ENCODE measurements around the gene CPNE2. TPM values are rescaled to one million over a fixed set of nuclear protein-coding genes. Genes with fewer than 3 reads are reported as not detected.
"Not testable (repeated sequence)": the region's sequence is repeated elsewhere in the genome, so short reads cannot be mapped to it uniquely, and the experiment has no call there.

Gene CPNE2
- 54.7 TPM for polyA plus RNA-seq (2013, experiment 1 of 2; ENCODE audit: insufficient read length)
- polyA plus RNA-seq (2013, experiment 2 of 2; ENCODE audit: insufficient read length), result 38.1 TPM

- peak; percentile 68 for DNase-seq
These were observed at the start of gene CPNE2 for GRCh38 chr16:57091975-57092785. CPNE2 (plus strand) TSS chr16:57092583; CDS start chr16:57110743, 18,160 bp downstream.

- DNase-seq, result no peak
These were observed 49.1 kb upstream of the CPNE2 start for GRCh38 chr16:57043248-57043647.

DNA sequence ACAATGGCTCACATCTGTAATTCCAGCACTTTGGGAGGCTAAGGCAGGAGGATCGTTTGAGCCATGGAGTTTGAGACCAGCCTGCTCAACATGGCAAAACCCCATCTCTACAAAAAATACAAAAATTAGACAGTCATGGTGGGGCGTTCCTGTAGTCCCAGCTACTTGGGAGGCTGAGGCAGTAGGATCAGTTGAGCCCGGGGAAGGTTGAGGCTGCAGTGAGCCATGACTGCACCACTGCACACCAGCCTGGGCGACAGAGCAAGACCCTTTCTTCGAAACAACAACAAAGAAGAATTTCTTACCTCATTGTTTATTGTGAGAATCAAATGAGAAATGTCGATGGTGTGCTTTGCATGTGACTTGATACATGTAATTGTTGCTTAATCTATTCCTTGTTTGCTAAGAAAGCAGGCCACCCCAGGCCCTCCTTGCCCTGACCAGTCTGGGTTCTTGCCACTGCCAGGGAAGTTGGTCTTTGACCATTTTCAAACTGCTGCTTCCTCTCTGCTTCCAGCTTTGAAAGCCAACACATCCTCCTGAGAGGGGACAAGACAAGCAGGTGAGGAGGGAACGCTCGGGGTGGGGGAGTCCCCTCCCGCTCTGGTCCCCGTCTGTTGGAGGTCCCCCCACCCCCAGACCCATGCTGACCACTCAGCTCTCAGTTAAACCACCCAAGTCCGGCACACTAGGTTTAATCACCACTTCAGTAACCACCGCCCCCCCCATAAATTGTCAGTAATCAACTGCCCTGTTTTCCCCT is 47.3 kb upstream of the CPNE2 start:
- no peak for DNase-seq

DNA sequence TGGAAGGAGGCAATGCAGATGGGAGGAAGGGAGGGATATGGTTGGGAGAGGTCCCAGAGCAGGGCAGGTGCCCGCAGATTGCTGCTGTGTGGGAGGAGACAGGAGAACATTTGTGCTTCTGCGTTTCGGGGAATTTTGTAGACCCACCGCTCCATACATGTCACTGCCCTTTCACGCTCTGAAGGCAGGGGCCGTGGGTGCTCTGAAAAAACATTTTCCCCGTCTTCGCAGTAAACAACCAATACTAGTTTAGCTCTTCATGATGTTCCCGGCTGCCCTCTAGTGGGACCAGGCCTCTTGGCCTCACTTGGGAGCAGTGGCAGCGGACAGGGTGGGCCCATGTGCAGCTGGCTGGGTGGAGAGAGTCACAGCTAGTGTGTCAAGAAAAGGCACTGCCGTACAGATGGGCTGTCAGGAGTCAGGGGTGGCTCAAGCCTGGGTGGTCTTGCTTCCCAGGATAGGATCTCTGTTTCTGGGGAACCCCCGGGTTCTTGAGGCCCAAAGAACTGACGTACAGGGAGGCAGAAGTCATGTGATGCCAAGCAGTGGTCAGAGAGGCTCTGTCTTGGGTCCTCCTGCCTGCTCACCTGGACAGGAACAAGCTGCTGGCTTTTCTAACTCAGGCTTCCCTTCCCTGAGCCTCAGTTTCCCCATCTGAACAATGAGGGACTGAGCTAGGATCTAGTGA is 46.5 kb upstream of the CPNE2 start:
- peak; percentile 56 for DNase-seq

DNA sequence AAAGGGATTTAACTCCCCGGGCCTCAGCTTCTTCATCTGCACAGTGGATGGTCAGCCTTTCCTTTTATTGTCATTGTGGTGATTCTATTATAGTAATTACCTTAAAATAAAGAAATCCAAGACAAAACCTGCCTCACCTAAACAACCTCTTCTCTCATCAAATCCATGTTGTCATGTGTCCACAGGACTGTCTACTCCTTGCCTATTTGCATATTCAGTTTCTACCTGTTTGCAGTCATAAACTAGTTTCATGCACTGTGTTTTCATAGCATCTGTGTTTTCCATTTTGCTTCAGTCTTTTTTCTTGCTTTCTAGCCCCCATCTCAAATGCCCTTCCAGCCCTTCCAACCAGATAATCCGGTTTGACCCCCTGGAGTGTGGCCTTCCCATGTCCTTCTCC is 44.3 kb upstream of the CPNE2 start:
- DNase-seq, result no peak

GRCh38 chr16:57049678-57050077 is 42.7 kb upstream of the CPNE2 start:
- no peak for DNase-seq

- DNase-seq, result no peak
These were observed 40.6 kb upstream of the CPNE2 start for GRCh38 chr16:57051696-57052228.

DNA sequence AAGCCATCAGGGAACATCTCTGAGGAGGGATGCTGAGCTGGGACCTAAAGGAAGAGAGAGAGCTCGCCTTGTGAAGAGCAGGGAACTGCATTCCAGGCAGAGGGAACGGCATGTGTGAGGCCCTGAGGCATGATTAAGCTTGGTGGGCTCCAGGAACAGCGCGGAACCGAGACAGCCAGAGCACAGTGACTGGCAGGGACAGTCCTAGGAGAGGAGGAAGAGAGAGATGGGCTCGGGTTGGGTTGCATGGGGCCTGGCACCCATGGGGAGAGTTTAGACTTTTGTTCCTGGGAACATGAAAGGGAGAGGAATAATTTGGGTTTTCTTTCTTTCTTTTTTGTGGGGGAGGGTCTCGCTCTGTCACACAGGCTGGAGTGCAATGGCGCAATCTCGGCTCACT is 39.2 kb upstream of the CPNE2 start:
- DNase-seq, result no peak

GRCh38 chr16:57054338-57054737 is 38.0 kb upstream of the CPNE2 start:
- DNase-seq, result no peak

- no peak for DNase-seq
These were observed 37.6 kb upstream of the CPNE2 start for GRCh38 chr16:57054771-57055170.

DNA sequence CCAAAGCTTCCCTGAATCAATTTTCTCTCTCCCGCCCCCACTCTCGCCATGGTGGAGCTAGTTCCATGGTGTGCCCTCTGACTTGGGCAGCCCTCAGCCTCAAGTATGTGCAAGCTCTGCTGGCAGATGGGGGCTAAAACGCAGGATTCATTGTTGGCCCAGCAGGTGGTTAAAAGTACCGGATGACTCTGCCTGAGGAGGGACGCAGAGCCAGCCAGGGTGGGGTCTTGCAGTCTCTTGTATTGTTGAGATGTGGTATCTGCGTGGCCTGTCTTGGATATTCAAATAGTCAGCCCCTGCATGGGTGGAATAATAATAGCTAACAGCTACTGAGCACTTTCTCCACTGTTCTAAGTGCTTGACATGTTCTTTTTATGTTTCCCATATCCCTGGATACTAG is 36.7 kb upstream of the CPNE2 start:
- DNase-seq, result no peak

DNA sequence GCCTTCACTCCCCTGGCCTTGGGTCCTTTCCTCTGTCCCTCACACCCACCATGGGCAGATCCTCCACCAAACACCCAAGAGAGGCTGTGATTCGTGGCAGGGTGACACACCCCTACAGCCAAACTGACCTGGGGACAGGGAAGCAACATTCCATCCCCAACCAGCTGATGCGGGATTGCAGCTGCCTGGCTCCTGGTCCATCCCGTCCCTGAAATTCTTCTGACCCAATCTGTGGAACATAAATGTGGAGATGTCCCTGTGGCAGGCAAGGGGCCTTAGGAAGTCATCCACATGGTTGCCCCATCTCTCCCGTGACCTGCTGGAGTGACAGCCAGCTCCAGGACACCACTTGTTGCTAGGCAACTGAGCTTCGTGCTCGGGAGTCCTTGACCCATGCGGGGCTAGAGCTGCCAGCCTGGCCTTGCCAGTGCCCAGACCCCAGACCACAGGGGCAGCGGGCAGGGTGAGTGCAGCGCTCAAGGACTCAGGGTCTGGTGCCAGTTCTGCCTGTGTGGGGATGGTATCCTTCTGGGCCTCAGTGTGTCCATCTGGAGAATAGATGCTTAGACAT is 34.0 kb upstream of the CPNE2 start:
- DNase-seq, result no peak

- DNase-seq, result peak; percentile 12
These were observed 31.9 kb upstream of the CPNE2 start for GRCh38 chr16:57060323-57061083.

- DNase-seq, result peak; percentile 71
These were observed 31.1 kb upstream of the CPNE2 start for GRCh38 chr16:57061084-57061905.

DNA sequence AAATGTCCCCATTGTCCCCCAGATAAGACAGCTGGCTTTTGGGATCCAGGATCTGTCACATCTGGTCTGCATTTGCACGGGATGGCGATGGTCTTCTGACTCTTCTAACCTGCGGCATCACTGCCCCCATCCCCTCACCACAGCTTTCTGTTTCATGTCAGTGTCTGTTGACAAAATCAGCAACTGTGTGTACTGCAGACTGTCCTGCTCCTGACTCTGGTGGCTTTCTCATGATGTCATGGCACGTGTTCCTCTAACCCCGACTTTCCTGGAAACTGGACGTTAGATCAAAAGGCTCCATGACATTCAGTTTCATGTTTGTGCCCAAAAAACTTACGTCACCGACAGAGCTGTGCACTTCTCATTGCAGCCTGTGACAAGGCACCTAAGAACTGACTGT is 30.1 kb upstream of the CPNE2 start:
- DNase-seq, result no peak

GRCh38 chr16:57063189-57063588 is 29.2 kb upstream of the CPNE2 start:
- not testable (repeated sequence) for DNase-seq

GRCh38 chr16:57064995-57065394 is 27.4 kb upstream of the CPNE2 start:
- DNase-seq, result no peak

DNA sequence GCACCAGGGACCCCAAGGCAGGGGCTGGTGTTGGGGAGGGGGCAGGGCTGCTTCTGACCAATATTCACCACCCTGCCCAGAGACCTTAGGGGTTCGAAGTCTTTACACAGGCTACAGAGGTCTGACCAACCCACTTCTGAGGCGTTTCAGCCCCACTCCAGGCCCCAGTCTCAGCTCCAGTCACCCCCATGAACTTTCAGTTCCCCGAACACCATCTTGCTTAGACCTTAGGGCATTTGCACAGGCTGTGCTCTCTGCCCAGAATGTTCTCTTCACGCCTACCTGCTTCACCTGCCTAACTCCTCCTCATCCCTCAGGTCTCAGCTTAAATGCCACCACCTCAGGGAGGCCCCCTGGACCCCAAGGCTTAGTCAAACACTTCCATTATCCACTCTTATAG is 25.8 kb upstream of the CPNE2 start:
- no peak for DNase-seq

- DNase-seq, result no peak
These were observed 25.0 kb upstream of the CPNE2 start for GRCh38 chr16:57067347-57067746.

DNA sequence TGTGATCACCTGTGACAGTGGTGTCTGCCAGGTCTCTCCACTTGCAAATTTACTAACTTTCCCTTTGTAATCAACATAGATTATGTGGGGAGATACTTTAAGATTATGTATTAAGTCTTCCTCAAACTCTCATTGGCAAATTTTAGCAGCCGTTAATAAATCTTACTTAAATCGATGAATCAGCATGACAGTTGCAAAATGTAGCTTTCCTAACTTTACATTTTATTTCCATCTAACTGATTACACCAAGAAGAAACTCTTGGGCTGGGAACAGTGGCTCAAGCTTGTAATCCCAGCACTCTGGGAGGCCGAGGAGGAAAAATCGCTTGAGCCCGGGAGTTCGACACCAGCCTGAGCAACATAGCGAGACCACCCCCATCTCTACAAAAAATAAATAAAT is 23.3 kb upstream of the CPNE2 start:
- DNase-seq, result no peak
